Activated CD8-positive, alpha-beta memory T cell treated with anti-CD3 and anti-CD28 coated beads for 24 hours (primary cell): ENCODE data around the gene KIAA1671.

Experiments used
- DNase-seq: peaks from one replicate; pipeline ENCODE4 v3.0.0-alpha.2; 2020

Gene KIAA1671

DNA sequence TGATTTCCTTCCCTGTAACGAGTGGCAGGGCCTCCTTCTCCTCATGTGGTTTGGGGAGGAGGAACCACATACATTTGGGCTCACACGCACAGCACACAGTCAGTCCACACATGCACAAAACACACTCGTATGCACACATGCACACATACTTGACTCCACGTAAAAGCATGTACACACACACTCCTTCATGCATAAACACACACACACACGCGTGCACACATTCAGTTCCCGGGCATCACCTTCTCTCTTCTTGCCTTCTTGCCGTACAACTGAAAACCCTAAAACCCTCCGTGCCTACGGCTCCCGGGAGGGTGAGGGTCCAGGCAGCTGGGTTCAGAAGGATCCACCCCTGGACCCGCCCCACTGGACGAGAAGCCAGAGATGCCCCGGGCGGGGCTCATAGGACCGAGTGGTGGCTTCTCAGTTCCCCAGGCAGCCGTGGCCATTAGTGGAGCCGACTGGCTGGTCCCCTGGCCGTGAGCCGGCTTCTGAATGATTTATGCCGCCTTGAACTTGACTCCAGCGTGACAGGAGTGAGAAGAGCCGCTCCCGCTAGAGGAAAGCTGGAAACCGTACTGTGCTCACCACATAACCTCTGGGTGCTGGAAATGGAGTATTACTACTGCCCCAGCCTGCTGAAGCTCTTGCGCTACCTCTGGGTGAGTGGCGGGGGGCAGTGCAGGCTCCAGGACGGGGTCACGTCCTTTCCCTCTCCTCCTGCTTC is 117.4 kb downstream of the KIAA1671 start:
- peak; percentile 75 for DNase-seq

DNA sequence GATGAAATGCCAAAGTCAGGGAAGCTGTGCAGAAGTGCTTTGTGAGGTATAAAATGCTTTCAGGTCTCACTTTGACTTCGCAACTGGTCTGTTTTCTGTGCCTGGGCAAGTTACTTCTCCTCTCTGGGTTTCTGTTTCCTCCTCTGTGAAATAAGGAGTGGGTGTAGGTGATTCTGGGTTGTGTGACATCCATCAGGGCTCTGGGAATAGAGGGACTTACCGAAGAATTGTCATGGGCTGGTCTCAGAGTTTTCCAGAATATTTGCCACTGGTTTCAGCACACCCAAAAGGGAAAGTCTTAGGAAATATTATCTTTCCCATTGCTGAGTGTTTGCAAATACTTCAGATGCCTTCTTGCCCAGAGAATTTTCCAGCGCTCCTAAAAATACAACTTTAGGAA is 118.4 kb downstream of the KIAA1671 start:
- no peak for DNase-seq

DNA sequence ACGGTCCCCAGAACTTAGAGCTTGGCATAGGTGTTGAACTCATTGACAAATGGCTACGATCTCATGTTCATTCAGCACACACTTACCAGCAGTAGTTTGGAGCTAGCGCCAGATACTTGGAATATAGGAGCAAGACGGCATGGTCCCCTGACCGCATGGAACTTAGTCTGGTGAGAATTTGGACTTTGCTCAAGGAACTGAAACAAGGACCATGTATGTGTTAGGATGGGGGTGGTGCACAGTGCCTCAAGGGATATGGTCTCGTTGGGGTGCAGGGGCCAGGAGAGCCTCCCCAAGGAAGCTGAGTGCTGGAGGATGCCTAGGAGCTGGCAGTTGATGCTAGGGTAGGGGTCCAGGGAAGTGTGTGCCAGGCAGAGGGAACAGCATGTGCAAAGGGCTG is 119.2 kb downstream of the KIAA1671 start:
- DNase-seq, result no peak

DNA sequence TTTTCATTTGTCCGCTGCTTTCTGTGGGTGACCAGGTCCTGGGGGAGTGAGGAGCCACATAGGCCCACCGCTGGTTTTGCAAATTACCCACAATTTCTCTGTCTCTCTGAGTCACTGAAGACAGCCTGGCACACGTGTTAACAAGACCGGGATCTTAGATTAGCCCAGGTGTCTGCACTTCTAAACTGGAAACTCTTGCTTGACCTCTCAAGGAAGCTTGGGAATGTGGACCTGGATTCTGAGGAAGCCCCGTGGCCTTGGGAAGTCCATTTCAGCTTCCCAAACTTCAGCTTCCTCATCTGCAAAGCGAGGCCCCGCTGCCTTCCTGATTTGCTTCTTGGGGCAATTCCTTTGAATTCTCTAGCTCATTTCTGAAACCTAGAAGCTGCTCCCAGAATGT is 119.9 kb downstream of the KIAA1671 start:
- no peak for DNase-seq

- DNase-seq, result peak; percentile 83
Measured at GRCh38 chr22:25076336-25076735, 123.8 kb downstream of the KIAA1671 start.

- no peak for DNase-seq
Measured at GRCh38 chr22:25077056-25077455, 124.5 kb downstream of the KIAA1671 start.

GRCh38 chr22:25077964-25078363 is 125.4 kb downstream of the KIAA1671 start:
- DNase-seq, result no peak

- DNase-seq, result no peak
Measured at GRCh38 chr22:25078591-25078990, 126.1 kb downstream of the KIAA1671 start.

- DNase-seq, result no peak
Measured at GRCh38 chr22:25080855-25081254, 128.3 kb downstream of the KIAA1671 start.

GRCh38 chr22:25081409-25081824 is 128.9 kb downstream of the KIAA1671 start:
- peak; percentile 79 for DNase-seq

GRCh38 chr22:25082096-25082495 is 129.6 kb downstream of the KIAA1671 start:
- no peak for DNase-seq

GRCh38 chr22:25083056-25083806 is 130.7 kb downstream of the KIAA1671 start:
- DNase-seq, result no peak

DNA sequence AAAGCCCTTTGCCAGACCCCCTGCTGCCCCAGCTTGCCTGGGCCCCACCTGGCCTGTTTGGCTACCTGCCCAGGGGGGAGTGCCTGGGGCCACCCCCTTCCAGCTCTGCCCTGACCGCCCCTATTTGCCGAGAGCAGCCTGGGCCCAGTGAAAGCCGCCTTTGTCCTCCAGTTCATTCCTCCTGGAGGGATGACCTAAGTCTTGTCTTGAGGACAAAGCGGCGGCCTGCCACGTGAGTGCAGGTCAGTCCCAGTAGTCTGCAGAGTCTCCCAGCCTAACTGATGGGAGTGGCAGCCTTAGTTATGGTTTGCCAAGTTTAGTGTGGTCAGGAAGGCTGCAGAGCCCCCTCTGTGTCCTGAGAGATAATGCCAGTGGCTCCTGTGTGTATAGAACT is 131.3 kb downstream of the KIAA1671 start:
- DNase-seq, result no peak

GRCh38 chr22:25084405-25085107 is 132.0 kb downstream of the KIAA1671 start:
- DNase-seq, result no peak

GRCh38 chr22:25085156-25085555 is 132.6 kb downstream of the KIAA1671 start:
- no peak for DNase-seq

GRCh38 chr22:25085930-25086901 is 133.7 kb downstream of the KIAA1671 start:
- DNase-seq, result no peak

DNA sequence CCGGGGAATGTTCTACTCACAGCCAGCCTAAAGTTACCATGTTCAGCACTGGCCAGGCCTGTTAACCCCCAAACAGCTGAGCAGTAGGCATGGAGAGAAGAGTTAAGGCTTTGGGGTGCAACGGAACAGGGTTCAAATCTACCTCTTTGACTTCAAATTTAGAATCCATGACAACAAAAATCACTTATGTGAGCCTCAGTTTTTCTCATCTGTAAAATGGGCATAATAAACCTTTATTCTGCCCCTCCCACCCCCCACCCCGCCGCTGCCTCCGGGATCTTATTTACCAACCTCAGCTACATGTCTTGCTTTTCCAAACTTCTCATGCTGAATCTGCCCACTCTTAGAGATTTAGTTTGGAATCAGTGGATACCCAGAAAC is 134.4 kb downstream of the KIAA1671 start:
- no peak for DNase-seq

DNA sequence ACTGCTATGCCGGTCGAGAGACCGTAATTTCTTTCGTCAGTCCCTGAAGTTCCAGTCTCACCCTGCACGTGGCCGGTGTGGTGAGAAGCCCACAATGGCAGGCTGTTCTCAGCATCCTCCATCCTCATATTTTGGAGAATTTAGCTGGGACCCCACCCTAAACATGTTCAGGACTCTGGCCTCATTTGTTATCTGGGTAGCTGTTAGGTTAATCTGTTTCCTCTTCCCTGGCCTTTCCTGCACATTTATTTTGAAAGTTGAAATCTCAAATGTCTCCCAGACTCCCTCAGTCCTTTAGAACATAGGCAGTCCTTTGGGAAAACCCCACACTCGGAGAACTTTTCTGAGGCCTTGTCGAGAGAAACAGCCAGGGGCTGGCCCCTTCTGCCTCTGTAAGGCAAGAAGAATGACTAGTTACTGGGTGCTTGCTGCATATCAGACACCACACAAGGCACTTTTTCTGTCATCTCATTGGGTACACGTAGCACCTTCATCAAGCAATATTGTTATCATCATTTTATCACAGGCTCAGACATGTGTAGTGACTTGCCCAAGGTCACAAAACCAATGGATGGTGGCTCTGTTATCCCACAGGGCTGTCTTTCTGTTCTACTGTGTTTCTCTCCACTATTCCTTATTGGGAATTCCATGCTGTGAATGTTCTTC is 137.8 kb downstream of the KIAA1671 start:
- DNase-seq, result no peak

DNA sequence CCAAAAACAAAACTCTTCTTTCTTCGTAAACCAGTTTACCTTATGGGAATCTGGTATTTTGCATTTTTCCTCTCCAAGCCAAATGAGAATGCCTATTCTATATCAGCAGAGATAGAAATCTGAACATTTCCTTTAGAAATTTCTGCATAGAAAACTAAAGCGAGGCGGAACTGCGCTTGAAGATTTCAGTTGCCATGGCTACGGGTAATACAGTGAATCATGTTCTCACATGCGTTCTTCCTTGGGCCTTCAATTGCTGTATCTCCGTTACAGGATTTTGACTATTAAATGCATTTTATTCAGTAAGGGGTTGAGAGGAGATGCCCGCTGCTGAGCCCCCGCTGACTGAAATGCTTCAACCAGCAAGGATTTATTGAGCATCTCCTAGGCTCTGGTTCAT is 138.9 kb downstream of the KIAA1671 start:
- no peak for DNase-seq

DNA sequence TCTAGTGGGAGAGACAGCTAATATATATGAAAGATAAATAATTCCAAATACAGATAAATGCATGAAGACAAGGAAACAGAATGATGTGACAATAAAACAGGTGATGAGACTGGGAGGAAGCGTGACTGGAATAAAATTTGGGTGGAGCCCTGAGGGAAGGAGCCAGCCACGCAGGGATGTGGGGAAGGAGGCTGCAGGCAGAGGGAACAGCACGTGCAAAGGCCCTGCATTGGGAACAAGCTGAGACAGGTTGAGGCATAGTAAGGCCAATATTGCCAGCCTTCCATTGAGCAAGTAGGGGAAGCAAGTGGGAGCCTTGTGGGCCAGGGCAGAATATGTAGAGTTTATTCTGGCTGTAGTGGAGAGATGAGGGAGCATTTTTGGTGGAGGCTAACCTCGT is 139.6 kb downstream of the KIAA1671 start:
- no peak for DNase-seq

DNA sequence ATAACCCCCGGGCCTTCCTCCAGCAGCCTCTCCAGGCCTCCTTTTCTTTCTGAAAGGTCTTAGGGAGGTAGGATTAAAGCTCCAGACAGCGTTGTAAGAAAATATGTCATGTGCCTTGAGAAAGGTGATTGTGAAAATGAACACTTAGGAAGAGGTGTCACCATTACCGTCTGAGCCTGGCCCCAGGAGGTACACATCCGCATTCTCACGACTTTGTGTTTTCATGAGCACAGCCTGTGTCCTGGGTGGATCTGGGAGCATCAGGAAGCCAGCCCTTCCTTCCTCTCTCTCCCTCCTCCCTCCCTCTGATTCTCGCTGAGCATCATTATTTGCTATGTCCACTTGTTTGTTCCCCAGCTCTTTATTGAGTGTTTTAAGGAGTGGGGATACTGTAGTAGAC is 142.1 kb downstream of the KIAA1671 start:
- DNase-seq, result no peak

DNA sequence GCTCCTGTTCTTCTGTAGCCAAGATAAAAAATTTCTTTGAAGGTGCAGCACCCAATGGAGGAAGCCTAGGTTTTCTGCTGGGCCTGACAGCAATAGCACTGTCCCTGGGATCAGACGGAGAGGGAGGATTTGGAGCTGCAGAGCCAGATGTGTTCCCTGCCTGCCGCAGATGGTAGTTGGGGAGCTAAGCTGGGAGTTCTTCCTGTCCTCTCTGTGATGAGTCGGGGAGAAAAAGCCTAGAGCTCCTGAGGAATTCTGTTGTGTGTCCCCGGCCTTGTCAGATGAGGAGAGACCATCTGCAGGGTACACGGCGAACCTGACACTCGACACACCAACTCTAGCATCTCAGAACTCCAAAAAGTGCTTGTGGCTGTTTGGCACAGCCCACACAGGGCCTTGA is 143.4 kb downstream of the KIAA1671 start:
- DNase-seq, result no peak
